UCSD-AML1 (cell line): ENCODE measurements around the gene ABCD4.
"Not testable (repeated sequence)": the region's sequence is repeated elsewhere in the genome, so short reads cannot be mapped to it uniquely, and the experiment has no call there.

Source experiments
- DNase-seq: peaks from one replicate; lab custom pipeline; 2025; ENCODE audit not compliant: unreplicated experiment; lab: John Stamatoyannopoulos, UW

Gene ABCD4

DNA sequence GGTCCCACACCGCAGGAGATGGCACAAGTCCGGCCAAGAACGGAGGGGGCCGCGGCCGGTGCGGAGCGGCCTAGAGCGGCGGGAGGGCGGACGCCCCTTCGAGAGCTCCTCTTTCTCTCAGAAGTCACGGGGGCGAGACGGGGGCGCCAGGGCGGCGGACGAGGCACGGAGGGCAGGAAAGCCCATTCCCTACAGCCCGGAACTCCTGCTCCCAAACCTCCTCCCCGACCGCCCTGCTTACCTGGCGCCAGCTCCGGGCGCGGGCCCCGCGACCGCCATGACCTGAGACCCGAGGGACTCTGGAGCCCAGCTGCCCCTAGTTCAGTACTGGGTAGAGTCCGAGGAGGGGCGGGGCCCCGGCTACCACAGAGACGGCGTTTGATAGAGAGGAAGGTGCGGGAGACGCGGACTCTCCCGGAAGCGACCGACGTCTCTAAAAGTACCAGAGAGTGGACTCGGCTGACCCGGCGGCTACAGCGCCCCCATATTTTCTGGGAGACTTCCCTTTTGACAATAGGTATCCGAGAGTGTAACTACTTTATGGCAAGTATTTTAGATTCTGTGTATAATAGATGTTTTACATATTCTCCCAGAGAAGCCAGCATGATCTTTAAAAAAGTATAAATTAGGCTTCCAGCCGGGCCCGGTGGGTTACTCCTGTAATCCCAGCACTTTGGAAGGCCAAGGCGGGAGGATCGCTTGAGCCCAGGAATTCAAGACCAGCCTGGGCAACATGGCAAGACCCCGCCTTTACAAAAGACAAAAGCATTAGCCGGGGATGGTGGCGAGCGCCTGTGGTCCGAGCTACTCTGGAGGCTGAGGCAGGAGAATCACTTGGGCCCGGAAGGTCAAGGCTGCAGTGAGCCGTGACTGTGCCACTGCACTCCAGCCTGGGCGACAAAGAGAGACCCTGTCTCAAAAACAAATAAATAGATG, at the start of gene ABCD4:
Gene ABCD4, minus strand, starts transcription at position 301 of the 936 bp plus-strand sequence. Its CDS starts 22 bp downstream, at position 279.
- peak; percentile 95 for DNase-seq

- no peak for DNase-seq
Measured at GRCh38 chr14:74350928-74351323, 48.2 kb upstream of the ABCD4 start.

- no peak for DNase-seq
Measured at GRCh38 chr14:74350211-74350927, 47.6 kb upstream of the ABCD4 start.

DNA sequence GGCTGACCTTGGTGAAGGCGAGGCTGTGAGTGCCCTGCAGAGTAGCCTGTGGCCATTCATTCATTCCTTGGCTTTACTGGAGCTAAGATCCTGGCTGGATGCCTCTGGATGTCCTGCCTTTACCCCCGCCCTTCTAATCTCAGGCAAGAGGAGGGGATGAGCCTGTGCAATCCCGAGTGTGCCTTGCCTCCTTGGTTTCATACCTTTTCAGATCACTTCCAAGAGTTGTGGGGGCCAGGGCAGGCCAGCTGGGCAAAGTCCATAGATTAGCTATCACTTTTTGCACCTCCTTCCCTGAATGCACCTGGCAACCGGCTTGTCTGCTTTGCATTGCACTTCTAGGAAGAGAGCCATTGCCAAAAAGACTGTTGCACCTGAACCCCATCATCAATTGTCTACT, 47.0 kb upstream of the ABCD4 start:
- DNase-seq = no peak

DNA sequence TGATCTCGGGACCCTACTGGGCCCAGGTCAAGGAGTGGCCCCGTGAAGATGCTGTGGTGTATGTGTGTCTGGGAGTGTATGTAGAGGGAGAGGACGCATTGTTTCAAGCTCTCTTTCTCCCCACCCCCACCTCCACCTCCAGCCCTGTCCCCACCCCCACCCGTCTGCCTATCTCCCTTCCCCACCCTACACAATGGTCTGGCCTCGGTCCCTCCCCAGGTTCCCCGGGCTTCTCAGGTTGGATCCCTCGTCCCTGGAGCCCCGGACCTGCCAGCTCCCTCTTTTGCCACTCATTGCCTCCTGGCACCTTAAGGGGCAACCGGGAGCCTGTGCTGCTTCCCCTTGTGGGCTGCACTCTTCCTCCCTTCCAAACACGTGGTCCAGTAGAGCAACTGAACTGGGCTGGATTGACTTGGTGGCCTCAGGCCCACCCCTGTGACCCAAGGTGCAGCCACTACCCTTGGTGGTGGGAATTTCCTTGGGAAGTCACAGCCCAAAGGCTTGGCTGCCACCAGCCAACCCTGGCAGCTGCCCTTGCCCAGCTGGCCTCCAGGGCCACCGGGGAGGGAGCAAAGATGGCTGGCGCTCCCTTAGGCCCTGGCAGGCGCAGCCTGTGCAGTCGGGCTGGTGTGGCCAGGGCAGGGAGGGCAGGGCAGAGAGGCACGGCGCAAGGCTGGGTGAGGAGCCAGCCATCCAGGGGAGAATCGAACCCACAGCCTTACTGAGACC, 46.2 kb upstream of the ABCD4 start:
- DNase-seq = no peak

DNA sequence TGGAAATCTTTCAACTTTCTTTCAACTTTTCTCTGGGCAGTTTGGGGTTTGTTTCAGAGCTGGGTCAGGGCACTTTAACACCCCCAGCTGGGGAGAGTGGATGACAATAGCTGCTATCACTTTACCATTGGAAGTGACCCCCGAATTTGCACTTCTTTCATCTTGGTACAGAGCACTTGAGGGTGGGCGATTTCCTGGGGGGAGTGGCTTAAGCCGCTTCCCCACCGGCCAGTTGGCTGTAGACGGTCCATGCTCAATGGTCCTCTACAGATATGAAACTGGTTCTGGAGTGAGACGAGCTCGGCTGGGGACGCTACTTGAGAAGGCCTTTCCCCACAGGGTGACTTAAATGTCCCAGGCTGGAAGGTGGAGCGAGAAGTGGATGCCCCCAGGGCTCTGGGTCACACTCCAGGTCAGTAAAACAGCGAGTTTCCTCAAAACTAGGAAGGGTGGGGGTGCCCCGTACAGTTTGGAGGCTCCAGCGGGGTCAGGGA, 45.6 kb upstream of the ABCD4 start, which contains the start of gene VRTN:
Gene VRTN, plus strand, starts transcription at position 231 of the 494 bp plus-strand sequence. CDS start 8,313 bp downstream, outside the sequence.
- DNase-seq = no peak

DNA sequence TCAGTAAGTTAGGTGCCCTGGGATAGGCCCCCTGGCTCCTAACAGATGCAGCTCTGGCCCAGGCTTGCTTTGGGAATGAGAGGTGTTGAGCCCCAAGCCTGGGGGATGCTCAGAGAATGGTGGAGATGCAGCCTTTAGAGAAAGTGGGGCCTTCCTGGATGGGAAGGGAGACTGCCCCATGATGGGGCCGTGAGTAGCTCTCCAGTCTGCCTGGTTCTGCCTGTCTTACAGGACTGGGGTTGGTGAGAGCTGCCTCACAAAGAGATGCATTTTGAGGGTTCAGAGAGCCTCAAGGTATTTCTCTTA, 45.0 kb upstream of the ABCD4 start:
- DNase-seq = no peak

- DNase-seq = no peak
Measured at GRCh38 chr14:74347097-74347794, 44.5 kb upstream of the ABCD4 start.

DNA sequence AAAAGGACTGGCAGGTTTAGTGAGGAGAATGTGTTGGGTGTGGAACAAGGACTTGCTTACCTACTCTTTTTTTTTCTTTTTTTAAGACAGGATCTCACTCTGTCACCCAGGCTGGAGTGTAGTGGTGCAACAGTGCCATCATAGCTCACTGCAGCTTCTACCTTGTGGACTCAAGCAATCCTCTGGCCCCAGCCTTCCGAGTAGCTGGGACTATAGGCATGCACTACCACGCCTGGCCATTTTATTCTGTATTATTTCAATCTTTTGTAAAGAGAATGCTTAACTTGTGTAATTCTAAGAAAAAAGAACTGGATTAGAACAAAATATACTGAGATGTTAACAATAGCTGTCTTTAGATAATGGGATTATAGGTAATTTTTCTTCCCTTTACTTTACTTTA, 43.6 kb upstream of the ABCD4 start:
- no peak for DNase-seq

DNA sequence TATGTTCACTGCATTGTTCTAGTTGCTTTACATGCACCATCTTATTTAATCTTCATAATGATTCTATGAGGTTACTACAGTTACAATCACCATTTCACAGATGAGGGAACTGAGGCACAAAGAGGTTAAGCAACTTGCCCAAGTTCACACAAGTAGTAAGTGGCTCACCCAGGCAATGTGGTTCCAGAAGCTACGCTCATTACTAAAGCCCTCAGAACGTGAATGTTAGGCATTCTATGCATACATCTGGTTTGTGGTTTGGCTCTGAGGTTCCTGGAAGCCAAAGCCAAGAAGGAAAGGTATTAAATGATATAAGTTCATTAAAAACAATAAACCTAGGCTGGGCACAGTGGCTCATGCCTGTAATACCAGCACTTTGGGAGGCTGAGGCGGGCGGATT, 31.2 kb upstream of the ABCD4 start:
- DNase-seq = no peak

DNA sequence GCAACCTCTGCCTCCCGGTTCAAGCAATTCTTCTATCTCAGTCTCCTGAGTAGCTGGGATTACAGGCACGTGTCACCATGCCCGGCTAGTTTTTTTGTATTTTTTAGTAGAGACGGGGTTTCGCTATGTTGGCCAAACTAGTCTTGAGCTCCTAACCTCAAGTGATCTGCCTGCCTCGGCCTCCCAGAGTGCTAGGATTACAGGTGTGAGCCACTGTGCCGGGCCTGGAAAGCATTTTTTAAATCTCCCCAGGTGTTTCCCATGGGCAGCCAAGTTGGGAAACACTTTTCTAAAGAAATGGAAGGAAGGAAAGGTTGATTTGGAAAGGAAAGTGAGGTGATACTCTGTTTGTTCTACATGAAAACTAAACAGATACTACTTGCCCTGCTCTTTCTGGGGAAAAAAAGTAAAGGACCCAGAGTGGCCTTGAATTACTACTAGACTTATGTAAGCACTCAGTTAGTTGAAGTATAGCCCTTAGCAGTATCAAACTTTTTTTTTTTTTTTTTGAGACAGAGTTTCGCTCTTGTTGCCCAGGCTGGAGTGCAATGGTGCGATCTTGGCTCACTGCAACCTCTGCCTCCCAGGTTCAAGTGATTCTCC, 27.3 kb upstream of the ABCD4 start:
- not testable (repeated sequence) for DNase-seq

- DNase-seq = no peak
Measured at GRCh38 chr14:74326369-74327152, 23.8 kb upstream of the ABCD4 start.

GRCh38 chr14:74325446-74325845, 22.7 kb upstream of the ABCD4 start:
- DNase-seq = no peak

- no peak for DNase-seq
Measured at GRCh38 chr14:74324931-74325361, 22.2 kb upstream of the ABCD4 start.

GRCh38 chr14:74314576-74314975, 11.8 kb upstream of the ABCD4 start:
- no peak for DNase-seq

DNA sequence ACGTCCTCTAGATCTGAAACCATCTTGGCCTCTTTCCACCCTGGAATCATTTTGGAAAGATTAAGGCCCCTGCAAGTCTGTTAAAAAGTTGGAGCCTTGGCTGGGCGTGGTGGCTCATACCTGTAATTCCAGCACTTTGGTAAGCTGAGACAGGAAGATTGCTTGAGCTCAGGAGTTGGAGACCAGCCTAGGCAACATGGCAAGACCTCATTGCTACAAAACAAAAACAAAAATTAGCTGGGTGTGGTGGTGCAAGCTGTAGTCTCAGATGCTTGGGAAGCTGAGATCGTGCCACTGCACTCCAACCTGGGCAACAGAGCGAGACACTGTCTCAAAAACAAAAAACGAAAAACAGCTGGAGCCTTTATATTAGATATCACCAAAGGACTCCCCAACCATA, 10.9 kb upstream of the ABCD4 start:
- DNase-seq = no peak

- DNase-seq = no peak
Measured at GRCh38 chr14:74312161-74312560, 9.4 kb upstream of the ABCD4 start.

GRCh38 chr14:74309125-74310022, 6.6 kb upstream of the ABCD4 start:
- no peak for DNase-seq
